Activated CD4-positive, CD25-positive, alpha-beta regulatory T cell treated with anti-CD3 and anti-CD28 coated beads, Interleukin-2, amount 50 U/mL, for 16 hours (primary cell): ENCODE results near the gene TRPC4AP.
"Not testable (repeated sequence)": the region's sequence is repeated elsewhere in the genome, so short reads cannot be mapped to it uniquely, and the experiment has no call there.

Experiments used
- DNase-seq: peaks from one replicate; pipeline ENCODE4 v3.0.0-alpha.2; 2020; ENCODE audit warnings: low read depth, low spot score

The TRPC4AP gene, protein sequence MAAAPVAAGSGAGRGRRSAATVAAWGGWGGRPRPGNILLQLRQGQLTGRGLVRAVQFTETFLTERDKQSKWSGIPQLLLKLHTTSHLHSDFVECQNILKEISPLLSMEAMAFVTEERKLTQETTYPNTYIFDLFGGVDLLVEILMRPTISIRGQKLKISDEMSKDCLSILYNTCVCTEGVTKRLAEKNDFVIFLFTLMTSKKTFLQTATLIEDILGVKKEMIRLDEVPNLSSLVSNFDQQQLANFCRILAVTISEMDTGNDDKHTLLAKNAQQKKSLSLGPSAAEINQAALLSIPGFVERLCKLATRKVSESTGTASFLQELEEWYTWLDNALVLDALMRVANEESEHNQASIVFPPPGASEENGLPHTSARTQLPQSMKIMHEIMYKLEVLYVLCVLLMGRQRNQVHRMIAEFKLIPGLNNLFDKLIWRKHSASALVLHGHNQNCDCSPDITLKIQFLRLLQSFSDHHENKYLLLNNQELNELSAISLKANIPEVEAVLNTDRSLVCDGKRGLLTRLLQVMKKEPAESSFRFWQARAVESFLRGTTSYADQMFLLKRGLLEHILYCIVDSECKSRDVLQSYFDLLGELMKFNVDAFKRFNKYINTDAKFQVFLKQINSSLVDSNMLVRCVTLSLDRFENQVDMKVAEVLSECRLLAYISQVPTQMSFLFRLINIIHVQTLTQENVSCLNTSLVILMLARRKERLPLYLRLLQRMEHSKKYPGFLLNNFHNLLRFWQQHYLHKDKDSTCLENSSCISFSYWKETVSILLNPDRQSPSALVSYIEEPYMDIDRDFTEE

DNA sequence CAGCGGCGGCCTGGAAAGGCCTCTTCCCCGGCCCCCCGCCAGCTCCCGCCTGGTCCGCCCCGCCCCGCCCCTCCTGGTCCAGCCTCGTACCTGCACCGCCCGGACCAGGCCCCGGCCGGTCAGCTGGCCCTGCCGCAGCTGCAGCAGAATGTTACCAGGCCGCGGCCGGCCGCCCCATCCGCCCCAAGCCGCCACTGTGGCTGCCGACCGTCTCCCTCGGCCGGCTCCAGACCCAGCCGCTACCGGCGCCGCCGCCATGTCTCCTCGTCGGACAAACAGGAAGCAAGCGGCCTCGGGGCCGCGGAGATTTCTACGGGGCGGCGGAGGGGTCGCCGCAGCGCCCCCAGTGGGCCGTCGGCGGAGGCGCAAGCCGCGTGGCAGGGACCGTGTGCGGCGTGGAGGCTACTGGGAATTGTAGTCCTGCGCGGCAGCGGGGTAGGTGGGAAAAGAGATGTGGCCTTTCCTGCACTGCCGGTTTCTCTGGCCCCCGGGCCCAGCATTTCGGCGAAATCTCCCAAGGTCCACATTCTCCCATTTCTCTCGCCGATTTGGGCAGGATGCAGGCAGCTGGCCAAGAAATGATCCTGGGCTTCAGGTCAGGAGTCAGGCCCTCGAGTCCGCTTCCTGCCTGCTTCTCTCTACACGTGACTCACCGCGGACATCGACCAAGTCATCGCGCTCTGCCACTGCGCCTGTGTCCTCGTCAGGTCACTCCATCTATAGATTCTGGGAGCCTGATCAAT, at the start of gene TRPC4AP:
TSS of gene TRPC4AP (minus strand) at position 284 of the 743 bp plus-strand sequence. CDS start at position 258, 26 bp downstream.
- peak; percentile 73 for DNase-seq

GRCh38 chr20:35135867-35136586, 43.4 kb upstream of the TRPC4AP start:
- no peak for DNase-seq

DNA sequence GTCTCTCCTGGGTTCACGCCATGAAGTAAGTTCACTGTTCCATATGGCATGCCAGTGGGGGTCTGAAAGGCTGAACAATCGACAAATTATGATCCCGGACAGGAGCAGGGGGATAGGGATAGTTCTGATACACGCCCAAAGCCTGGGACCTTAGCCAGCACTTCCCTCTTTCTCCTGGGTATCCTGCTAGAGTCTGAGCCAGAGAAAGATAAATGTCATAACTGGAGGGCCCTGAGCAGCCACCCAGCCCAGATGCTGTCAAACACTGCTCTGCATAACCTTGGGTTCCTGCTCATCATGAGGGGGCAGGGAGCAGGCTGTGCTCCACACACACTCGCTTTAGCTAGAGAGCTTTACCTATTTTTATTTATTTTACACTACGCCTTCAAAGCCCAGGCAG, 42.3 kb upstream of the TRPC4AP start:
- no peak for DNase-seq

- DNase-seq, result no peak
Measured at GRCh38 chr20:35134472-35134871, 41.9 kb upstream of the TRPC4AP start.

DNA sequence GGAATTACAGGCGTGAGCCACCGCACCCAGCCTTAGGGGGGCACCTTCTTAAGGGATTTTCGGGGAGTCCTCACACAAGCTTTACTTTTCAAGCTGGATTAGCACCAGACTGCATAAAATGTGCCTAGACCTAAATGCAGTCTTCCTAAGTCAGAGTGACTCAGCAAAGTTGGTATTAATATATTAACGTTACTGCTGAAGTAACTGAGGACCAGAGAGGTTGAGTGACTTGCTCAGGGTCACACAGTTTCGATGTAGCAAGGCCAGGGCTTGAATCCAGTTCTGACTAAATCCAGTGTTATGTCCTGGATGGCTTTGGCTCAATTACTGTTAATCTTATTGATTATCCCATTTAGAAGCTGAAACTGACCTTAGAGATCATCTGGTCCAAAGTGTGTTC, 41.1 kb upstream of the TRPC4AP start:
- no peak for DNase-seq

DNA sequence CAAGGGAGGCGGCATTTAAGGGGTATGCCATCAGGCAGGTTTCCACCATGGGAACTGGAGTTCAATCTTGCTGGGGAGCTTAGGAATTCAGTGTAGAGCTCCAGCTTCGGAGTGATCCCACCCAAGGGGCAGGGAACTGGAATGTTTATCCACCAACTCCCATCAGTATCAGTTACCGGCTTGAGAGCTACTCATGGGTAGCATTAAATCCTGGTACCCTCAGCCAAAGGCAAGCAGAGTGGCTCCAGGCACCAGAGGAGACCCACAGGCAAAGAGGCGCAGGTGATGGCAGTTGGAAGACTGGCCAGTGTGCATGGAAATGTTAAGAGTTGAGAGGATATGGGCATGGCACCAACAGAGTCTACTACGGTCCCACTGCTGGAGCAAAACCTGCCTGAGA, 40.4 kb upstream of the TRPC4AP start:
- DNase-seq, result no peak

DNA sequence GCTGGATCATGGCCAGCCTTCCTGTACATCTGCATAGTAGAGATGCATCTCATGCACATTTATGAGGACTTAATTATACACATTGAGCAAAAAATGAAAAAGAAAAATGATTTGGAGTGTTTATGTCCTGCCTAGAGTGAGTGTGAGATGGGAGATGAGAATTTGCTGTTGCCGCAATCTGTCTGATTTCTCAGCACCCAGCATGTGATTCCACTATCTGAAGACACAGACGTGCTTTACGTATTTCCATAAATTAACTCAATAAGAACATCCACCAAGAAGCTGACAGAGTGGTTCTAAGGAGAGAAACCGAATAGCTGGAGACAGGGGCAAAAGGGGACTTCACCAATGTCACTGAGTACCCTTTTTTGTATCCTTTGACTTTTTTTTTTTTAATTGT, 39.3 kb upstream of the TRPC4AP start:
- DNase-seq, result no peak

GRCh38 chr20:35129647-35130069, 37.1 kb upstream of the TRPC4AP start:
- no peak for DNase-seq

GRCh38 chr20:35125753-35126152, 33.1 kb upstream of the TRPC4AP start:
- no peak for DNase-seq

- no peak for DNase-seq
Measured at GRCh38 chr20:35122756-35123405, 30.3 kb upstream of the TRPC4AP start.

GRCh38 chr20:35121186-35121585, 28.6 kb upstream of the TRPC4AP start:
- no peak for DNase-seq

DNA sequence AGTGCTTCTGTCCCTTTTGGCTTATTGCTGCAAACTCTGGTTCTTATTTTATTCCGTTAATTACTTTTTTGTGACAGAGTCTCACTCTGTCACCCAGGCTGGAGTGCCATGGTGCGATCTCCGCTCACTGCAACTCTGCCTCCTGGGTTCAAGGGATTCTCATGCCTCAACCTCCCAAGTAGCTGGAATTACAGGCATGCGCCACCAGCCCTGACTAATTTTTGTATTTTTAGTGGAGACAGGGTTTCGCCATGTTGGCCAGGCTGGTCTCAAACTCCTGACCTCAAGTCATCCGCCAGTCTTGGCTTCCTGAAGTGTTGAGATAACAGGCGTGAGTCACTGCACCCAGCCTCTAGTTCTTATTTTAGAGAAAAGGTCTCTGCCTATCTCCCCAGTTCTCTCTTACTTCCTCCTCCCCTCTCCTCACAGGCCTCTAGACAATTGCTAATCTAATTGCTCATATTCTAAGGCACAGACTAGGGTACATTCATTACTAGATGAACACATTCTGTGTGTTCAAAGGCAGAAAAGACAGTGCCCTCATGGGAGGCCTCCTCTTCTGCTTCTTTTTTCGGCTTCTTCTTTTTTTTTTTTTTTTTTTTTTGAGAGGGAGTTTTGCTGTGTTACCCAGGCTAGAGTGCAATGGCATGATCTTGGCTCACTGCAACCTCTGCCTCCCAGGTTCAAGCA, 27.6 kb upstream of the TRPC4AP start:
- DNase-seq, result no peak

DNA sequence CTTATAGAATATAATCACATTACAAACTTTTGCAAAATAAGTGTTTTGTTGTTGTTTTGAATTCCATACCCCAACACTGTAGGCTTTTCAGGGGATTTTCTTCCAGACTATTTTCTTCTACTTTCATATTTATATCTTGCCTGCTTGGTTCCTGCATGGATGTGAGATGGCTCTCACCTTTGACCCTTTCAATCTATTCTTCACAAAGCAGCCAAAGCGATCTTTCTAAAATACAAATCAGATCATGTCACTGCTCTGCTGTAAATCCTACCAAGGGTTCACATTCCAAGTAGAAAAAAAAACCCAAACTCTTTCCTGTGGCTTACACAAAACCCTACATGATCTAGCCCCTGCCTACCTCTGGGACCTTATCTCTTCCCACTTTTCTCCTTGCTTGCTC, 25.0 kb upstream of the TRPC4AP start:
- DNase-seq, result no peak

DNA sequence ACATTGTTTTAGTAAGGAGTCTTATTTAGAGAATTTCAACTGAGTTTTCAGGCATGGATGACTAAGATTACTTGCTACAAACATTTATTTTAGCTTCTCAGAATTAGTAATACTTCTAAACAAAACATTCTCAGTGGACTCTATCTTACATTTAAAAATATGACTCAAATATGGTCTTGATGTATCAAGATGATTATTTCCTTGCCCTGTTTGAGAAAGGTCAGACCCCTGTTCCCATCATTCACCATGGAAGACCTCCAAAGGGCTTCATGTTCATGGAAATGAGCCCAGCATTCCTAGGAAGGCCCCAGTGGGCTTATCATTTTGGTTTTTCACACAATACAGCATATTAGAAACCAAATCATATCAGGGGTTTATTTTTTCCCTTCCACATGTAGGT, 24.6 kb upstream of the TRPC4AP start:
- DNase-seq, result no peak

DNA sequence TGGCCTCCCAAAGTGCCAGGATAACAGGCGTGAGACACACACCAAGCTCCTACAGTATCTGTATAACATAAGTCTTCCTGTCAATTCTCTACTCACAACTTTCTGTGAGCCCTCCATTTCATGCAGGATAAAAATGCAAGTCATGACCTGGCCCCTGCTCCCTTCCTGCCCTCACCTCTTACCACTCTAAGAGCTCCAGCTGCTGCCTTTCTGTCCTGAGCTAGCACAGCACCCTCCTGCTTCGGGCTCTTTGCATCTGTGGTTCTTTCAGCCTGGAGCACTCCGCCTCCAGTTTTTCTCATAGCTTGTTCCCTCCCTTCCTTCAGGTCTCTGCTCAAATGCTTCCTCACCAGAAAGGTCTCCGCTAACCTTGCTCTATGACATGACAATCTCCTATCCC, 23.7 kb upstream of the TRPC4AP start:
- DNase-seq, result no peak

DNA sequence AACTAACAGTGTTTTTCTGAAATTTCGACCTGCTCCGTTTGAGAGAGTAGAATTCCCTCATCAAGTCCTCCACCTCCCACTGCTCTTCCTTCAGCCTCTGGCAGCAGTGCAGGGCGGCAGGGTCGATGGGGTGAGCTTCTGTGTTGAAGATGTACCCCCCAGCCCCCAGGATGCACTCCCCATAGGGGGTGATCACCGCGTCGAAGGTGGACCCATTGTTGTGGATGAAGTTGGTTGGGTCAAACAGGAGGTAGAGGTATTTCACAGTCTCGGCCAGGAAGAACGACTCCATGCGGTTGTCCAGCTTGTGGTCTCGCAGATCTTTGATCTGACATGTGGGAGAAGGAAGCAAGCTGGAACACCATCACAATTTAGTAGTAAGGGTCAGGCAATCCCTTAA, 23.0 kb upstream of the TRPC4AP start:
- DNase-seq, result no peak

DNA sequence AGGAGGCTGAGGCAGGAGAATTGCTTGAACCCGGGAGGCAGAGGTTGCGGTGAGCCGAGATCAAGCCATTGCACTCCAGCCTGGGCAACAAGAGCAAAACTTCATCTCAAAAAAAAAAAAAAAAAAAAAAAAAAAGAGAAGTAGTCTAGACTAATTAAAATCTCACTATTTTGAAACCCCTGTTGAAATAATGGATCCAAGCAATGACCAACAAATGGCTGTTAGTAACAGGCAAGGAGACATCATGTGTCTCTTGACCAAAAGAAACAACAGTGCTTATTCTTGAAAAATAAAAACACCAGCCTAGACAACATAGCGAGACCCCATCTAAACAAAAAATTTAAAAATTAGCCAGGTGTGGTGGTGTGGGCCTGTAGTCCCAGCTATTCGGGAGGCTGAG, 19.7 kb upstream of the TRPC4AP start:
- not testable (repeated sequence) for DNase-seq

DNA sequence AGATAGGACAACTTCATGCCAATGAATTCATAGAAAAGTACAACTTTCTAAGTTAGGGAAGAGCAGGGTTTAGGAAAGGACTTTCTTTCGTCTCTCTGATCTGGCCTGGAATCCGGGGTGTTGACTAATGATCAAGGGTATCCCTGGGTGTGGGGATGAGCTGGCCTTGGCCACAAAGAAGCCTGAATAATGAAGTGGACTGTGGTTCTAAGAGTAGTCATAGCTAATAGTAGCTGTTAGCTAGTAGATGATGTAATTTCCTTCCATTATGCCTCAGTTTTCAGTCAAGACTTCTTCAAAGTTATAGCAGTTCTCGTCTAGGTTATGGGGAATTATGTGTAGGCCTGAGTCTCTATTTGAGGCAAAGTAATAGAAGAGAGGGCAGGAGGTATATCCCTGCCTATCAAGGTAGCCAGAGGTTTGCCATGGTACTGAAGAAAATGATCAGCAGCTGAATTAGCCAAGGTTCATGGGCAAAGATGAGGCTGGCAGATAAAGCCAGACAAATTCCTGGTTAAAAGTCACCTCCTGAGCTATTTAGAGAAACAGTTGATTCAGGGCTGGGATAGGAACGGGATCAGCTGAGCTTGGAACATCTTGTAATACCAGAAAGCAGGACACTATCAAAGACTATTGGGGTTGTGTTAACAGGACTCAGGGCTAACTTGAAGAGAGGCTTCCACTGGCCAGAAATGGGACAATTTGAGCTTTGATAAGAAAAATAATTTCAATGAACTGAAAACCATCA, 18.7 kb upstream of the TRPC4AP start:
- DNase-seq, result no peak

- DNase-seq, result no peak
Measured at GRCh38 chr20:35108921-35109320, 16.3 kb upstream of the TRPC4AP start.
